TTC549 (cell line): ENCODE results near the gene ABCC3.
"Not testable (repeated sequence)": the region's sequence is repeated elsewhere in the genome, so short reads cannot be mapped to it uniquely, and the experiment has no call there.

Source experiments
- FAIRE-seq: peaks from 2 replicates; lab custom pipeline; 2012; peaks lifted over from hg19 to GRCh38; lab: Jason Lieb, UNC

ABCC3 gene

DNA sequence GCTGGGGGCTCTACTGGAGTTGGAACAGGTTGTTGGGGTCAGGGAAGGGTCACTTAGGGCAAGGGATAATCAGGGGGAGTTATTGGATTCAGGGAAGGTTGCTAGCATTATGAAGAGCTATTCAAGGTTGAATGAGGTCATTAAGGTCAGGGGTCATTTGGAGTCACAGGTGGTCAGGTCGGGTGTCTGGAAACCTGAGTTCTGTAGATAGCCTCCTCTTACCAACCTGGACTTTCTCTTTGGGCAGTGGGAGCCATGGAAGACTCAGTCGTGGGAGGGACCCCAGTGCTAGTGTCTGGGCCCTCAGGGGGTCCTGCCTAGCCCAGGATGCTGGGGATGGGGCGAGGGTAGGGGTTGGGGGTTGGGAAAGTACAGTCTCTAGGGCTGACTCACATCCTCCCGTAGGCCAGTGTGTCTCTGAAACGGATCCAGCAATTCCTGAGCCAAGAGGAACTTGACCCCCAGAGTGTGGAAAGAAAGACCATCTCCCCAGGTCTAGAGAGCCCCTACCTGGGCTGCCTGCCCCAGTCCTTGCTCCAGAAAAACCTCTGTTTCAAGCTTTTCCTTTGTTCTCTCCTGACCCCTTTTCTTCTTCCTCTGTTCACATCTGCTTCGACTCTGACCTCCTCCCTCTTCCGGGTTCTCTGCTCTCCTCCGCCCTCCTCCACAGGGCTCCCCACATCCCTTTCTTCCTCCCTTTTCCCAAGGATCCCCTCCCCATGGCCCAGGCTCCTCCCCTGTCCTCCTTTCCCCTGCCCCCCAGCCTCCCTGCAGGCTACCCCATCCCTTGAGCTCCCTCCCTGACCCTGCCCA lies 33.5 kb downstream of the ABCC3 start:
- no peak for FAIRE-seq

DNA sequence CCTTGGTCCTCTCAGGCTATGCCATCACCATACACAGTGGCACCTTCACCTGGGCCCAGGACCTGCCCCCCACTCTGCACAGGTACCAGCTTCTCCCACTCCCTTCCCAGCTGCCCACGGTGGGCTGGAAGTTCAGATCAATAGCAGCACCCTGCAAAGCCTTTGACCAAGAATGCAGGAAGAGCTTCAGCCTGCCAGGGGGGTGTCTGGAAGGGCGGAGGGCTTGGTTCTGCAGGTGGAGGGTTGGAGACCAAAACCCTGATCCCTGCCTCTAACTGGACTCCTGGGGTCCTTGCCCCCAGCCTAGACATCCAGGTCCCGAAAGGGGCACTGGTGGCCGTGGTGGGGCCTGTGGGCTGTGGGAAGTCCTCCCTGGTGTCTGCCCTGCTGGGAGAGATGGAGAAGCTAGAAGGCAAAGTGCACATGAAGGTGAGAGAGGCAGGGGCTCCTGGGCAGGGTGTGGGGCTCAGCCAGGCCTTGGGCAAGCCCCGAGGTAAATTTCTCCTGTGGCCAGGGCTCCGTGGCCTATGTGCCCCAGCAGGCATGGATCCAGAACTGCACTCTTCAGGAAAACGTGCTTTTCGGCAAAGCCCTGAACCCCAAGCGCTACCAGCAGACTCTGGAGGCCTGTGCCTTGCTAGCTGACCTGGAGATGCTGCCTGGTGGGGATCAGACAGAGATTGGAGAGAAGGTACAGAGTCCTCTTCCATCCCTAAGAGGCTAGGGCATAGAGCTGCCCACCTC lies 34.3 kb downstream of the ABCC3 start:
- no peak for FAIRE-seq

DNA sequence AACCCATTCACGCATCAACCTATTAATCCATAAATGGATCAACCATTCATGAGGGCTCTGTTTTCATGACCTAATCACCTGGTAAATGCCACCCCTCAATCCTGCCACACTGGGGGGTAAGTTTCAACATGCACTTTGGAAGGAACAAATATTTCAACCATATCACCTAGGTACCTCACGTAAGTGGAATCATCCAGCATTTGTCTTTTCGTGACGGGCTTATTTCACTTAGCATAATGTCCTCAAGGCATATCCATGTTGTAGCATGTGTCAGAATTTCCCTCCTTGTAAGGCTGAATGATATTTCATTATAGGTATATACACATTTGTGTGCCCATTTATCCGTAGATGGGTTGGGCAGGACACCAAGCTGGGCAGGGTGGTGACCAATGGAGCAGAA lies 37.4 kb downstream of the ABCC3 start:
- FAIRE-seq = no peak

DNA sequence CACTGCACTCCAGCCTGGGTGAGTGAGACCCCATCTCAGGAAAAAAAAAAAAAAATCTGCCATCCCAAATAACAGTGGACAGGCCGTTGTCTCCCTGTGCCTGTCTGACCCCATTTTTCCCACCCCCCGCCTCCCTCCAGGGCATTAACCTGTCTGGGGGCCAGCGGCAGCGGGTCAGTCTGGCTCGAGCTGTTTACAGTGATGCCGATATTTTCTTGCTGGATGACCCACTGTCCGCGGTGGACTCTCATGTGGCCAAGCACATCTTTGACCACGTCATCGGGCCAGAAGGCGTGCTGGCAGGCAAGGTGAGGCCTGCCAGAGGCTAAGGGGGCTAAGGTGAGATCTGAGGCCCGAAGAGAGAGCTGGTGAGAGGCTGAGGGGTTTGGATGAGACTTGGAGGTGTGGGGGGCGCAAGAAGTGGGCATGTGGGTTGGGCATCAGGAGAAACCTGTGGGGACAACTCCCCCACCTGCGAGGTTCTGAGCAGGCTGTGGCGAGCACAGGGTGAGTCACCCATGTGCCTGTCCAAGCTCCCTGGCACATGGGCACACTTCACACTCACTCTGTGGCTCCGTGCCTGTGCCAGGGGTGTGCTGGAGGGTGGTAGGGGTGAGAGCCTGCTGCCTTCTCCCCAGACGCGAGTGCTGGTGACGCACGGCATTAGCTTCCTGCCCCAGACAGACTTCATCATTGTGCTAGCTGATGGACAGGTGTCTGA lies 38.3 kb downstream of the ABCC3 start:
- FAIRE-seq = no peak

DNA sequence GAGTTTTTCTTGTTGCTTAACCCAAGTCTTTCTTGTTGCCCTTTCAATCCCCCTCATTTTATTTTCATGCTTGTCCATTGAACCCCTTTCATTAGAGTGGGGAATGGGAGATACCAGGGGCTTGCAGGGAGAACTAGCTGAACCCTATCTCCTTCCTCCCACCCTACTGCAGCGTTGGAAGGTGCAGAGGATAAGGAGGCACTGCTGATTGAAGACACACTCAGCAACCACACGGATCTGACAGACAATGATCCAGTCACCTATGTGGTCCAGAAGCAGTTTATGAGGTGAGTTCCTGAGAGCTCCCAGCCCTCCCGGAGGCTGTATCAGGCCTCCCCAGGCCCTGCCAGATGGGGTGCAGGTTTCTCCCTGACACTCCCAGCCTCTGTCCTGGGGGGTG lies 40.5 kb downstream of the ABCC3 start:
- FAIRE-seq = no peak

DNA sequence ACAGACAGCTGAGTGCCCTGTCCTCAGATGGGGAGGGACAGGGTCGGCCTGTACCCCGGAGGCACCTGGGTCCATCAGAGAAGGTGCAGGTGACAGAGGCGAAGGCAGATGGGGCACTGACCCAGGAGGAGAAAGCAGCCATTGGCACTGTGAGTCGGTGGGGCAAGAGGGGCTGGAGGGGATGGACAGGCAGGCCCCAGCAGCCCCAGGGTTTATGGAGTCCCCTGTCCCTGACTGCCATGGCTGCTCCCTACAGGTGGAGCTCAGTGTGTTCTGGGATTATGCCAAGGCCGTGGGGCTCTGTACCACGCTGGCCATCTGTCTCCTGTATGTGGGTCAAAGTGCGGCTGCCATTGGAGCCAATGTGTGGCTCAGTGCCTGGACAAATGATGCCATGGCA lies 40.9 kb downstream of the ABCC3 start:
- FAIRE-seq = no peak

DNA sequence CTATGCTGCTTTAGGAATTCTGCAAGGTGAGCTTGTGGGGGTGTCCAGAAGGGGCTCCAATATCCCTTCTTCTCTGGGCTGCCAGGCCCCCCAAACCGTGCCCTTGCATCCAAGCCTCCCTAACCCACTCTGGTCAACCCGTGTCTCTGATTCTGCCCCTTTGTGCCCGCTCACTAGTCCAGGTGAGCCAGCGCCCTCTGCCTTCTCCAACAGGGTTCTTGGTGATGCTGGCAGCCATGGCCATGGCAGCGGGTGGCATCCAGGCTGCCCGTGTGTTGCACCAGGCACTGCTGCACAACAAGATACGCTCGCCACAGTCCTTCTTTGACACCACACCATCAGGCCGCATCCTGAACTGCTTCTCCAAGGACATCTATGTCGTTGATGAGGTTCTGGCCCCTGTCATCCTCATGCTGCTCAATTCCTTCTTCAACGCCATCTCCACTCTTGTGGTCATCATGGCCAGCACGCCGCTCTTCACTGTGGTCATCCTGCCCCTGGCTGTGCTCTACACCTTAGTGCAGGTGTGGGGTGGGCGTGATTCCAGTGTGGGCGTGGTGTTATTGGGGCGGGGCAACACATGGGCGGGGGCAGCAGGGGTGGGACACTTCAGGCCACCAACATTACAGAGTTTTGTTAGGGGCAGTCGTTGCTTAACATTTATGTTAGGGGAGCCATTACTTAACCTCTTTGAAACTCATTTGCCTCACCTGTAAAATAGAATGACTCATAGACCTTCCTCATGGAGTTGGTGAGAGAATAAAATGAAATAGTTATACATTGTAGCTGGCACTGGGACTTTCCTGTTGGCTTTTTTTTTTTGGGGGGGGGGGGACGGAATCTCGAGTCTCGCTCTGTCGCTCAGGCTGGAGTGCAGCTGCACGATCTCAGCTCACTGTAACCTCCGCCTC lies 41.6 kb downstream of the ABCC3 start:
- FAIRE-seq = no peak

DNA sequence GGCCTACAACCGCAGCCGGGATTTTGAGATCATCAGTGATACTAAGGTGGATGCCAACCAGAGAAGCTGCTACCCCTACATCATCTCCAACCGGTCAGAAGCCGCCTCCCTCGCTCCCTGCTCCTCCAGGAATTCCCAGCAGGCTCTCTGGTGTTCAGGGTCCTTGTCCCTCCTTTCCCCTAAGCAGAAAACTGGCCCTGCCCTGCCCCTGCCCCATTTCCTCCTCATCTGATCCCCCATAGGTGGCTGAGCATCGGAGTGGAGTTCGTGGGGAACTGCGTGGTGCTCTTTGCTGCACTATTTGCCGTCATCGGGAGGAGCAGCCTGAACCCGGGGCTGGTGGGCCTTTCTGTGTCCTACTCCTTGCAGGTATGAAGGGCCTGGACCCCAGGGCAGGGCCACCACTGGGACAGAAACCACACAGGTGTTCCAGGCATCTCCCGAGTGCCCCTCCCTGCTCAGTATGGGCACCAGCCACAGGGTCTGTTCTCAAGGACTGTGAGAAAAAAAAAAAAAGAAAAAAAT lies 43.2 kb downstream of the ABCC3 start:
- no peak for FAIRE-seq

DNA sequence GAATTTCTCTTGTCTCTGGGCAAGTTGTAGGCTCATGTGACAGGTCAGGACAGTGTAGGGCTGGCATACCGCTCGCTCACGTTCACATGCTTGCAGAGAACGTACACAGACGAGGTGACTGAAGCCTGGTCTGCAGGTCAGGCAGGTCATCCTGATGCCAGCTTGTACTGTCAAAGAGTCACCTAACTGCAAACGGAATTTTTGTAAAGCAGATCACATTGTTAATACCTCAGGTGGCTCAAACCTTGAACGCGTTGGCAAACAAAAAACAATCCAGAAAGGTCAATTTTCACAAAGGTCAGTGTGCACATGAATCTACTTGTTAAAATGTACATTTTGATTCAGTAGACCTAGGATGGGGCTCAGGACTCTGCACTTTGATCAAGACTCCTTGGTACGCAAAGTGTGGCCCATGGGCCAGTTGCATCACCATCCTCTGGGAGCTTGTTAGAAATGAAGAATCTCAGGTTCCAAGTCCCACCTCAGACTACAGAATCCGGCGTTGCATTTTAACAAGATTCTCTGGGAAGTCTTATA lies 44.4 kb downstream of the ABCC3 start:
- no peak for FAIRE-seq

DNA sequence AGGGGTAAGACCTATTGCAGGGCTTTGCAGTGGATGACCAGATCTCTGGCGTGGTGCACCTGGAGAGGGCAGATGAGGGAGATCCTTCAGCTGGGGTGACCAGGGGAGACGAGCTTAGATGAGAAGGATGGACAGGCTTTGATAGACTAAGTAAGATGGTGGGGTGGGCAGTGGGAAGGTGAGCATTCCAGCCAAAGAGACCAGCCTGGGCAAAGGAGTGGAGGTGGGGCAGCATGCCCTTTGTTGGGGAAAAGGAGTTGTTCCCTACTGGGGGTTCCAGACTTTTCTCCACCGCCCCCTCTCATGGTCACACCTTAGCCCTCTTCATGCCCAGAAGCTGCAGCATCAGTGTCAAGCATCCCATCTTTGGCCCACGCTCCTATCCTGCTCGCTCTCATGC lies 45.4 kb downstream of the ABCC3 start:
- no peak for FAIRE-seq

DNA sequence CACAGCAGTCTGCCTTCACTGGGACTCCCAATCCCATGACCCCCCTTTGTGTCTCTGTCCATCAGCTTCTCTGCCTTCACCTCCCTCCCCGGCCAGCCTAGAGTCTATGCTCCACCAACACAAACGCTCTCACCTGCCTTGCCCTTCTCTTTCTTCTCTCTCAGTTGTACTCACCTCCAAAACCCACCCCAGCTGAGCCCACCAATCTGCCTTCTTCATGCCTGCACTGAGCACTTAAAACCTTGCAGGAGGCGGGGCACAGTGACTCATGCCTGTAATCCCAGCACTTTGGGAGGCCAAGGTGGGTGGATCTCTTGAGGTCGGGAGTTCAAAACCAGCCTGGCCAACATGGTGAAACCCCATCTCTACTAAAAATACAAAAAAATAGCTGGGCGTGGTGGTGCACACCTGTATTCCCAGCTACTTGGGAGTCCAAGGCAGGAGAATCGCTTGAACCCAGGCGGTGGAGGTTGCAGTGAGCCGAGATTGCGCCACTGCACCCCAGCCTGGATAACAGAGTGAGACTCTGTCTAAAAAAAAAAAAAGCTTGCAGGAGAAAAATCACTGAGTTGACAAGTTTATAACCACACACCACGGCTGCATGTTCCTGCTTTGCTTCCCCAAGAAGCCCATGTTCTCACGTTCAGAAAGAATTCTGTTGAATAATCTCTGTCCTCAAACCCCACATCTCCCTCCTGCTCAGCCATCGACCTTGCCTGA lies 46.0 kb downstream of the ABCC3 start:
- FAIRE-seq = not testable (repeated sequence)

DNA sequence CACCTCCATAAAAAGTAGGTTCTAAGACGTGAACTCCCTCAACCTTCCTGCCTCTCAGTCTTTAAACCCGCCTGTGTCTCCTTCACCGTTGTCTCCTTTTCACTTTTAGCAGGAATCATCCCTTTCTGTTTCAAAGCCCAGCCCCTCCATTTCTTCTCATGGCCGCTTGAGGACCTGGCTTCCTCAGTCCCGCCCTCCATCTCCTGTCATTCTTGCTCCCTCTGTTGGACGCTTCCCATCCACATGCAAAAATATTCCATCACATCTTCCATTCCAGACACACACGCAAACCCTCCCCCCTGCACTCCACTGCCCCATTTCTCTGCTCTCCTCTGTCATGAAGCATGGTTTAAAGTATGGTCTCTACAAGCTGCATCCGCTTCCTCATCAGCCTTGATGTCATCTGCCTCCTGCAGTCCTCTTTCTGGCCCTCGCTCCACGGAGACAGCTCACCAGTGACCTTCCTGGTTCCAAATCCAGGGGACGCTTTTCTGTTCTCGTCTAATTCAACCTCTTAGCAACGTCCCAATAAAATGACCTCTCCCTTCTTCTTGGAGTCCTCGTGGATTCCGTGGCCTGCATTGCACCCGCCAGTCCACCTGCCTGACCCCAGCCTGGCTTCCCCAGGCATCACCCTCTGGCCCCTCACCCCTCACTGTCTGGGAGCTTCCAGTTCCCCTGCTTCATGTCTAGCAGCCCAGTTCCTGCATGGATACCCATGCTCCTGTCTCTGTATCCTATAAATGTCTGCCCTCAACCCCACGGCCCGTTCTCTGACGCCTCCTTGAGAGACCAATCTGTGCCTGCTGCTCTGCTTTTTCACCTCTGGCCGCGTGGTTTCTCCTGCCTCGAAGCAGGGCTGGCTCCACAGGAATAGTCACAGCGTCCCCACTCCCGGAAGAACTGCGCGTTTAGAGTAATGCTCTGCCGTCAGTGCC lies 46.9 kb downstream of the ABCC3 start:
- FAIRE-seq = no peak

DNA sequence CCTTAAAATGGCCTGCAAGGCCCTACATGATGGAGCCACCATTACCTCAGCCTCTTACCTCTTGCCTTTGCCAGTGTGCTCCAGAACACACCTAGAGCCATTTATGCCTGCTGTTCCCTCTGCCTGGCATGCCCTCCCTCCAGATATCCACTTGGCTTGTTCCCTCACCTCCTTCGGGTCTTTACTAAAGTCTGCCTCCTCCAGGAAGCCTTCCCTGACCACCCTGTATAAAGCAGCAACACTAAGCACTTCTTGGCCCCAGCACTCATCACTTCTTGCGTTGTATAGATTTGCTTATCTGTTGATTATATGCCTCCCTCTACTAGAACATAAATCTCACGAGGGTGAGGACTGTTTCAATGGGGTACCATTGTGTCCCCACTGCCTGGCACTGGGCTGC lies 47.8 kb downstream of the ABCC3 start:
- no peak for FAIRE-seq

DNA sequence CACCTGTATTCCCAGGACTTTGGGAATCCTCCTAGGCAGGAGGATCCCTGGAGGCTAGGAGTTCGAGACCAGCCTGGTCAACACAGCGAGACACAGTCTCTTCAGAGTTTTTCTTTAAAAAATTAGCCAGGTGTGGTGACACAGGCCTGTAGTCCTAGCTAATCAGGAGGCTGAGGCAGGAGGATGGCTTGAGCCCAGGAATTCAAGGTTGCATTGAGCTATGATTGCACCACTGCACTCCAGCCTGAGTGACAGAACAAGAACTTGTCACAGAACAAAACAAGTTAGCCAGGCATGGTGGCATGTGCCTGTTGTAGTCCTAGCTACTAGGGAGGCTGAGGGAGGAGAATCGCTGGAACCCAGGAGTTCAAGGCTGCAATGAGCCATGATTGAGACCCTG lies 48.3 kb downstream of the ABCC3 start:
- FAIRE-seq = no peak

DNA sequence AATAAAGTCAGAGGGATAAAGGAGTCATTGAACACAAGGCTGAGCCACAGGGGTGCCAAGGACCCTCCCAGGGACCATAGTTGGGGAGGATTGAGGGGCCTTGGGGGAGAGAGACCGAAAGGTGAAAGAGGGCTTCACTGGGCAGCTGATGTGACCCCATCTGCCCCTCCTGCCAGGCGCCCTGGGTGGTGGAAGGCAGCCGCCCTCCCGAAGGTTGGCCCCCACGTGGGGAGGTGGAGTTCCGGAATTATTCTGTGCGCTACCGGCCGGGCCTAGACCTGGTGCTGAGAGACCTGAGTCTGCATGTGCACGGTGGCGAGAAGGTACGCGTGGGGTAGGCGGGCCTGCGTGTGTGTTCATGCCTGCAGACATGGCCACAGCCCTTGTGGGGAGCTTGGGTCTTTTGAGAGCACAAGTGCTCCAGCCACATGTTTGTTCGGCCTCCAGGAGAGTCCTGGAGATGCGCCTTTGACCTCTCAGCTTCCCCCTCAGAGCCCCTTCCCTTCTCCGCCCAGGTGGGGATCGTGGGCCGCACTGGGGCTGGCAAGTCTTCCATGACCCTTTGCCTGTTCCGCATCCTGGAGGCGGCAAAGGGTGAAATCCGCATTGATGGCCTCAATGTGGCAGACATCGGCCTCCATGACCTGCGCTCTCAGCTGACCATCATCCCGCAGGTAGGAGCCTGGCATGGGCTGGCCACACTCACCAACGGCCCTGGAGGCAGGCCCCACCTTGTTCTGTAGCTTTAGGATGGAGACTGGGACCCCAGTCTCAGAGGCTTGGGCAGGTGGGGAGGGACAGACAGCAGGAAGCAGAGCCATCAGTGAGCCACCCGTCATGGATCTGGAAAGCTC lies 49.0 kb downstream of the ABCC3 start:
- FAIRE-seq = no peak

DNA sequence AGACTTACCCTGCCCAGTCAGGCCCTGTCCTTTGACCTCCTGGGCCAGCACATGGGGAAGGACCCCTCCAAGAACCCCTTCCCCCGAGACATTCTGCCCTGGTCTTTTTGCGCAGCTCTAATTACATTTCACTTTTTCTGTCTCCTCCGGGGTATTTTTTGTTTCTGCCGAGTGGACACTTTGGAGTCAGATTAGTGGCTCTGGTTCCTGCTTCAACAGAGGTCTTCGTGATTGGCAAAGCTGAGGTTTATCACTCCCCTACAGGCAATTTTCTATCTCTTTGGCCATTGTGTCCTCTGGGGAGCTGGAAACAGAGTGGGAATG lies 49.6 kb downstream of the ABCC3 start:
- FAIRE-seq = no peak

DNA sequence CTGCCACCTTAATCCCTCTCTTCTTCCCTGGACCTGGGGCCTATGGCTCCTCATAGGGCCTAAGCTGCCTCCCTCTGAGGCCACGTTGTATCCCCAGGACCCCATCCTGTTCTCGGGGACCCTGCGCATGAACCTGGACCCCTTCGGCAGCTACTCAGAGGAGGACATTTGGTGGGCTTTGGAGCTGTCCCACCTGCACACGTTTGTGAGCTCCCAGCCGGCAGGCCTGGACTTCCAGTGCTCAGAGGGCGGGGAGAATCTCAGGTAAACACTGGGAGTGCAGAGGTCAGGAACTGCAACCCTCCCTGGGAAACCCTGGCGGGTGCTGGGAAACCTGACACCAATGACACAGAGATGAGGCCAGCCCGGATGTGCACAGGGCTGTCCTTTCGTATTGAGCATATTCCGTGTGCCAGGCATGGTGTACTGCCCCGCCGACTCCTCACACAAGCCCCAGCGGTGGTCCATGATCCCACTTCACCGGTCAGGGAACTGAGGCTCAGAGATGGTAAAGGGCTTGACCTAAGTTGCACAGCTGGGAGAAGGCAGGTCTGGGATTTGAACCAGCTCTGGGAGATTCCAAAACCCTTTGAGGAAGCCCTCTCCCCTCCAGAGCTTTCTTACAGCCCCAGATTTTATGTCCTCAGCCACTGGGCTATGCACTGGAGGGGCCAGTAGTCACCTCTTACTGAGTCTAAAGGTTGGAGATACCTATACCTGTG lies 50.1 kb downstream of the ABCC3 start:
- no peak for FAIRE-seq

DNA sequence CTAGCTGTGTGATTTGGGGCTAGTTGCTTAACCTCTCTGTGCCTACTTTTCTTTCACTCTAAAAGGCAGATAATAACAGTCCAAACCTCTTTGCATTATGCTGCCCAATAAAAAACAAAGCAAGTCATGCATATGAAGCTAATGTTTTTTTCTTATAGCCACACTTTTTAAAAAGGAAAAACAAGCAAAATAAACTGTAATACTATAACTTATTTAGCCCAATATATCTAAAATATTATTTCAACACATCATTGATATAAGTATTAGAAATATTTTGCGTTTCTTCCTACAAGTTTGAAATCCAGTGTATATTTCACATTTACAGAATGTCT lies 50.6 kb downstream of the ABCC3 start:
- FAIRE-seq = no peak
